ENCODE measurements around the gene ACADVL. TPM values are rescaled to one million over a fixed set of nuclear protein-coding genes. Genes with fewer than 3 reads are reported as not detected.
"Not testable (repeated sequence)": the region's sequence is repeated elsewhere in the genome, so short reads cannot be mapped to it uniquely, and the experiment has no call there.

The ACADVL gene
- total and polyA plus RNA-seq, 8 donors, result 348 to 3,058 (median 733) TPM

- DNase-seq, result peak in 1 of 2 donors; percentile 29
- WGBS, 5 donors, result 41 to 61% (median 50%) methylated on average over 20 of the region's 20 CpGs
- no peak for TF ChIP-seq EP300 (IDR thresholded peaks at IDR 0.05)
- TF ChIP-seq CTCF (IDR thresholded peaks at IDR 0.05), result no peak
- no peak for TF ChIP-seq POLR2A (IDR thresholded peaks at IDR 0.05)
- TF ChIP-seq POLR2AphosphoS5 (IDR thresholded peaks at IDR 0.05), result no peak
- no peaks in the 10 kb centered on the region for H3K9me3 ChIP-seq
- H3K27ac ChIP-seq, result no peak within 1 kb of the TSS
- peaks cover 0 to 53% (median 25%) of the 10 kb centered on the region in 3 donors for H3K27me3 ChIP-seq
- peak within 1 kb of the TSS in 1 of 4 donors; percentile 42 for H3K4me3 ChIP-seq
- H3K4me1 ChIP-seq, result peaks cover 13 to 22% (median 16%) of the 10 kb centered on the region in 4 donors
- intact Hi-C loops (cut with DNase I; ENCODE audit: low total_unique reads), result no loop called here
- no peaks in the 10 kb centered on the region for H3K36me3 ChIP-seq
Observed at GRCh38 chr17:7179317-7180254, 40.2 kb upstream of the ACADVL start, which contains the start of gene ASGR1. TSS of gene ASGR1 (minus strand) at chr17:7179370. CDS start at chr17:7178563, 807 bp downstream.

GRCh38 chr17:7182101-7182500 lies 37.6 kb upstream of the ACADVL start:
- H3K9me3 ChIP-seq; H3K4me3 ChIP-seq; intact Hi-C loops (cut with DNase I; ENCODE audit: low total_unique reads); H3K36me3 ChIP-seq; DNase-seq; H3K27ac ChIP-seq: not testable (repeated sequence)
- WGBS, 5 donors, result 88 to 97% (median 93%) methylated on average over 2 of the region's 2 CpGs
- Histone ChIP-seq H3K27me3 (peaks cover 0 to 28% (median 21%) of the 10 kb centered on the region in 3 donors), H3K4me1 (peaks cover 11 to 19% (median 12%) of the 10 kb centered on the region in 4 donors)

- TF ChIP-seq POLR2A (IDR thresholded peaks at IDR 0.05) (no peak), POLR2AphosphoS5 (IDR thresholded peaks at IDR 0.05) (no peak), EP300 (IDR thresholded peaks at IDR 0.05) (no peak), CTCF (IDR thresholded peaks at IDR 0.05) (no peak)
- intact Hi-C loops (cut with DNase I; ENCODE audit: low total_unique reads), result no loop called here
- Histone ChIP-seq H3K27me3 (peaks cover 0 to 14% (median 8%) of the 10 kb centered on the region in 3 donors), H3K4me1 (peaks cover 0 to 6% (median 0%) of the 10 kb centered on the region in 4 donors), H3K27ac (no peak overlapping the region), H3K36me3 (no peaks in the 10 kb centered on the region), H3K4me3 (no peak overlapping the region), H3K9me3 (no peaks in the 10 kb centered on the region)
- peak in 1 of 2 donors; percentile 9 for DNase-seq
- 82 to 88% (median 87%) methylated on average over 7 of the region's 7 CpGs for WGBS, 5 donors
Observed at GRCh38 chr17:7183433-7184090, 36.2 kb upstream of the ACADVL start.

- TF ChIP-seq POLR2A (IDR thresholded peaks at IDR 0.05) (no peak), CTCF (IDR thresholded peaks at IDR 0.05) (no peak), POLR2AphosphoS5 (IDR thresholded peaks at IDR 0.05) (no peak), EP300 (IDR thresholded peaks at IDR 0.05) (no peak)
- intact Hi-C loops (cut with DNase I; ENCODE audit: low total_unique reads), result no loop called here
Observed at GRCh38 chr17:7184091-7184488, 35.6 kb upstream of the ACADVL start.

More at GRCh38 chr17:7184091-7184488, 35.6 kb upstream of the ACADVL start:
- H3K4me3 ChIP-seq, result no peak overlapping the region
- WGBS, 5 donors, result 29 to 40% (median 36%) methylated on average over 14 of the region's 14 CpGs
- peak; percentile 84 to 87 for DNase-seq
- H3K27ac ChIP-seq, result no peak overlapping the region
- H3K27me3 ChIP-seq, result peaks cover 0 to 9% (median 5%) of the 10 kb centered on the region in 3 donors
- no peaks in the 10 kb centered on the region for H3K9me3 ChIP-seq
- H3K36me3 ChIP-seq, result no peaks in the 10 kb centered on the region
- peaks cover 0 to 6% (median 0%) of the 10 kb centered on the region in 4 donors for H3K4me1 ChIP-seq
